ENCODE measurements around the gene HBEGF.

GRCh38 chr5:140318792-140319191 is 27.6 kb downstream of the HBEGF start:
- no peak for TF ChIP-seq EZH2 (IDR thresholded peaks at IDR 0.05; ENCODE audit: insufficient read depth, poor library complexity, severe bottlenecking)
- TF ChIP-seq EZH2phosphoT487 (IDR thresholded peaks at IDR 0.05; ENCODE audit: insufficient read depth, low read depth), result no peak

Measured in GM23248 (cell line).